B cell (primary cell): ENCODE data around the gene IFNG.
"Not testable (repeated sequence)": the region's sequence is repeated elsewhere in the genome, so short reads cannot be mapped to it uniquely, and the experiment has no call there.

Source experiments
- EZH2 ChIP-seq: IDR thresholded peaks from 2 replicates; pipeline ENCODE4 v1.6.1; 2012; ENCODE audit warnings: borderline replicate concordance, low read depth, mild to moderate bottlenecking, moderate library complexity, low read length; ENCODE audit not compliant: insufficient read depth, poor library complexity, severe bottlenecking
- TF ChIP-seq, protein P1 (sequence below): fragments of 200-600 bp; IDR thresholded peaks from one replicate; pipeline ENCODE4 v1.8.0; 2022; ENCODE audit warnings: antibody characterized with exemption, mild to moderate bottlenecking

DNA sequence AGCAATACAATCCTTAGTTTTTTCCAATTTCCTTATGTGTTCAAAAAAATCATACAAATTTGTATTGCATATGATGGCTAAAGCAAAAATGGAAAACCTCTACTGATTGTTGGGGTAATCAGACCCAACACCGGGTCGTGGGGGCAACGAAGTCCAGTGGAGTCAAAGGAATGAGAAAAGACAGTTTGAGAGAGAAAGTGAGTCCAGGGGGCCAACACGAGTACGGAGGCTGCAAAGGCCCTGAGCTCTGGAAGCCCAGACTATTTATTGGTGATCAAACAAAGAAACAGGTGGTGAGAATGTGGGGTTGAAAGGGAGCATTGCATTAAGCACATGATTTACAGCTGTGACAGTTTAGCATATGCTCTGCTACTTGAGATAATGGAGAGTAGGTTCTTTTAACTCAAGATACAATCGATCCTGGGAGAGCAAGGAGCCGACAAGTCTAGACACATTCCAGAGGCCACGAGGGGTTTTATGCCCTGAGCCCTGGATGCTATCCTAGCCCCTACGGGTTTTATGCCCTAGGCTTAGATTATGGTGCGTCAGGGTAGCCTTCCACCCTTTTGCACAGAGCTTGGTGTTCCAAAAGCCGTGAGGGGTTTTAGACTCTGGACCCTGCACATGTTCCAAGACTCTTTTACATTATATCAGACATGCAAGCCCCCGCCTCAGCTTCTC, 49.6 kb upstream of the IFNG start:
- TF ChIP-seq, protein P1, sequence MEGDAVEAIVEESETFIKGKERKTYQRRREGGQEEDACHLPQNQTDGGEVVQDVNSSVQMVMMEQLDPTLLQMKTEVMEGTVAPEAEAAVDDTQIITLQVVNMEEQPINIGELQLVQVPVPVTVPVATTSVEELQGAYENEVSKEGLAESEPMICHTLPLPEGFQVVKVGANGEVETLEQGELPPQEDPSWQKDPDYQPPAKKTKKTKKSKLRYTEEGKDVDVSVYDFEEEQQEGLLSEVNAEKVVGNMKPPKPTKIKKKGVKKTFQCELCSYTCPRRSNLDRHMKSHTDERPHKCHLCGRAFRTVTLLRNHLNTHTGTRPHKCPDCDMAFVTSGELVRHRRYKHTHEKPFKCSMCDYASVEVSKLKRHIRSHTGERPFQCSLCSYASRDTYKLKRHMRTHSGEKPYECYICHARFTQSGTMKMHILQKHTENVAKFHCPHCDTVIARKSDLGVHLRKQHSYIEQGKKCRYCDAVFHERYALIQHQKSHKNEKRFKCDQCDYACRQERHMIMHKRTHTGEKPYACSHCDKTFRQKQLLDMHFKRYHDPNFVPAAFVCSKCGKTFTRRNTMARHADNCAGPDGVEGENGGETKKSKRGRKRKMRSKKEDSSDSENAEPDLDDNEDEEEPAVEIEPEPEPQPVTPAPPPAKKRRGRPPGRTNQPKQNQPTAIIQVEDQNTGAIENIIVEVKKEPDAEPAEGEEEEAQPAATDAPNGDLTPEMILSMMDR = not testable (repeated sequence)
- TF ChIP-seq EZH2 = not testable (repeated sequence)
